Naive thymus-derived CD4-positive, alpha-beta T cell (primary cell): ENCODE data around the gene PTPN20. TPM values are rescaled to one million over a fixed set of nuclear protein-coding genes. Genes with fewer than 3 reads are reported as not detected.
"Not testable (repeated sequence)": the region's sequence is repeated elsewhere in the genome, so short reads cannot be mapped to it uniquely, and the experiment has no call there.

Source experiments
- ATAC-seq: fragments of 150-1000 bp; cut with Tn5 transposase; 2 replicates; pipeline ENCODE4 v1.10.0; 2021; ENCODE audit warnings: mild to moderate bottlenecking, moderate library complexity
- CTCF ChIA-PET: fragments of 350-600 bp; sonication (Branson Sonifier 250); formaldehyde crosslinking; loops from one replicate; lab custom pipeline; 2021; ENCODE audit warnings: antibody characterized with exemption; lab: Charles Lee
- POLR2A ChIA-PET: fragments of 350-600 bp; sonication (Branson Sonifier 250); formaldehyde crosslinking; loops from one replicate; lab custom pipeline; 2021; ENCODE audit warnings: antibody characterized with exemption, inconsistent platforms; lab: Charles Lee
- DNase-seq, 9 donors: peaks; one replicate each; pipeline versions ENCODE4 v3.0.0 to v3.0.0-alpha.2; 2020 to 2022; ENCODE audit warnings: mixed read lengths in 1 of 9
- H3K27ac ChIP-seq: one replicate; pipeline ENCODE4 v1.7.0; 2013; ENCODE audit warnings: mild to moderate bottlenecking, low read depth, low read length, moderate library complexity
- H3K27me3 ChIP-seq, 2 donors: one replicate each; pipeline ENCODE4 v1.7.0; 2013; ENCODE audit warnings: low read length in 2 of 2, mild to moderate bottlenecking in 2 of 2, moderate library complexity in 2 of 2; ENCODE audit not compliant: control insufficient read depth in 2 of 2, insufficient read depth in 2 of 2
- H3K36me3 ChIP-seq, 3 experiments: 1 replicate in 2 of 3; 2 replicates in 1 of 3; pipeline ENCODE4 v1.7.0; 2013; ENCODE audit warnings: low read length in 3 of 3, mild to moderate bottlenecking in 3 of 3, moderate library complexity in 1 of 3; ENCODE audit not compliant: insufficient read depth in 3 of 3, control insufficient read depth in 2 of 3
- H3K4me1 ChIP-seq, 2 donors: one replicate each; pipeline ENCODE4 v1.7.0; 2013; ENCODE audit warnings: low read length in 2 of 2, mild to moderate bottlenecking in 2 of 2, moderate library complexity in 1 of 2; ENCODE audit not compliant: control insufficient read depth in 2 of 2, insufficient read depth in 2 of 2
- H3K4me3 ChIP-seq: 2 replicates; pipeline ENCODE4 v1.7.0; 2013; ENCODE audit warnings: mild to moderate bottlenecking, low read length
- H3K9me3 ChIP-seq, 3 experiments: 1 replicate in 2 of 3; 2 replicates in 1 of 3; pipeline ENCODE4 v1.7.0; 2013; ENCODE audit warnings: low read length in 3 of 3; ENCODE audit not compliant: control insufficient read depth in 2 of 3
- H3K27ac Mint-ChIP-seq, 9 donors: one replicate each; pipeline ENCODE4 v1.8.0; 2020 to 2022; ENCODE audit warnings: mixed read lengths in 9 of 9, mild to moderate bottlenecking in 8 of 9, moderate library complexity in 5 of 9, inconsistent platforms in 2 of 9
- H3K27me3 Mint-ChIP-seq, 5 donors: one replicate each; pipeline ENCODE4 v1.8.0; 2021 to 2022; ENCODE audit warnings: mixed read lengths in 5 of 5, mild to moderate bottlenecking in 1 of 5
- H3K36me3 Mint-ChIP-seq, 5 donors: one replicate each; pipeline ENCODE4 v1.8.0; 2020 to 2022; ENCODE audit warnings: mixed read lengths in 5 of 5, mild to moderate bottlenecking in 3 of 5, inconsistent platforms in 1 of 5
- H3K4me1 Mint-ChIP-seq, 7 donors: one replicate each; pipeline ENCODE4 v1.8.0; 2020 to 2022; ENCODE audit warnings: mixed read lengths in 7 of 7, mild to moderate bottlenecking in 3 of 7, inconsistent platforms in 1 of 7
- H3K4me3 Mint-ChIP-seq, 10 donors: one replicate each; pipeline ENCODE4 v1.8.0; 2020 to 2022; ENCODE audit warnings: mild to moderate bottlenecking in 10 of 10, mixed read lengths in 10 of 10, moderate library complexity in 6 of 10, inconsistent platforms in 2 of 10
- H3K9me3 Mint-ChIP-seq, 11 donors: one replicate each; pipeline ENCODE4 v1.8.0; 2020 to 2022; ENCODE audit warnings: mixed read lengths in 11 of 11, mild to moderate bottlenecking in 4 of 11, inconsistent platforms in 1 of 11, moderate library complexity in 1 of 11
- intact Hi-C, 2 donors: fragments of 100-400 bp; cut with micrococcal nuclease; formaldehyde crosslinking; loops; one replicate each; pipeline ENCODE4 v1.15.1; 2023
- polyA plus RNA-seq, 2 donors: library from polyadenylated mRNA; unstranded; fragments of 300-500 nt; fragmentation: Illumina TruSeq; gene quantifications; one replicate each; pipeline ENCODE4 v1.2.3, GENCODE V29; 2021
- total RNA-seq, 6 experiments: library from RNA in 5 of 6; stranded (reverse) in 5 of 6; gene quantifications; 1 replicate in 5 of 6; 2 replicates in 1 of 6; pipeline ENCODE4 v1.2.3 and lab custom pipeline; 2021 to 2026

The PTPN20 gene
- total and polyA plus RNA-seq, 7 experiments from 2014 or later: 0.22 to 3.8 (median 1.7) TPM

DNA sequence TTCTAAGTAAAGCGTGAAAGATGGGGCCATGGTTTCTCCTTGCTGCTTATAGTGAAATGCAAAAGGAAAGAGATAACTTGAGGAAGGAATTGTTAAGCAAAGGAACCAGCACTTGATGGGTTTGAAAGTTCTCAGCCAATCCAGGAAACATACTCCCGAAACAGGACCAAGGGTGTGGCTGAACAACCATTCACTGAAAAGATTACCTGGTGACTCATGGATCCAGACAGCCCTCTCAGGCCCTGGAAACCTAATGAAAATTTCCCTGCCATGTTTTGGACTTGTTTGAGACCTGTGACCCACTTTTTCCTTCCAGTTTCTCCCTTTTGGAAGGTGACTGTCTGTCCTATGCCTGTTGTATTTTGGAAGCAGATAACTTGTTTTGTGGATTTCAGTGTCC is 11.3 kb downstream of the PTPN20 start:
- H3K4me1 Mint-ChIP-seq, intact Hi-C loops, ATAC-seq, H3K4me1 ChIP-seq, H3K27me3 Mint-ChIP-seq, H3K27ac ChIP-seq, H3K9me3 Mint-ChIP-seq, DNase-seq, H3K4me3 Mint-ChIP-seq, CTCF ChIA-PET, POLR2A ChIA-PET, H3K36me3 ChIP-seq, H3K36me3 Mint-ChIP-seq, H3K27me3 ChIP-seq, H3K9me3 ChIP-seq, H3K4me3 ChIP-seq, H3K27ac Mint-ChIP-seq: not testable (repeated sequence)

DNA sequence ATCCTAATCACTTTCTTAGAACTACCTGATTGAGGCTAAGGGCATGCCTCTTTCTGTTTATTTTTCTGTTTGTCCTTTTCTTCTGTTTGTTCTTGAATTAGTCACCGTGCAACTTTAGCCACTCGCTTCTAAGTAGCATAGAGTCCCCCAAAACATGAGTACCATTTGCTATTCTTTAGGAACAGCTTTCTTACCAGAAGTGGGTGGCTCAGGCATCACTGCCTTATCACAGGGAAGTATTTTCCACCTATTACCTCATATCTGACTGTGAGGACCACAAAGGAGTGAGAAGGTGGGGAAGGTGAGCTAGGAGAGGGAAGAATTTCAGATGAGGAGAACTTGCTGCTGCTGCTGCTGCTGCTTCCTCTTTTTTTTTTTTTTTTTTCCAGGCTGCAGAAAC is 13.9 kb downstream of the PTPN20 start:
- H3K36me3 Mint-ChIP-seq, ATAC-seq, H3K4me3 Mint-ChIP-seq, intact Hi-C loops, H3K9me3 ChIP-seq, H3K4me3 ChIP-seq, H3K27ac ChIP-seq, H3K36me3 ChIP-seq, DNase-seq, H3K27me3 ChIP-seq, POLR2A ChIA-PET, H3K9me3 Mint-ChIP-seq, H3K4me1 ChIP-seq, CTCF ChIA-PET, H3K4me1 Mint-ChIP-seq, H3K27ac Mint-ChIP-seq, H3K27me3 Mint-ChIP-seq: not testable (repeated sequence)

DNA sequence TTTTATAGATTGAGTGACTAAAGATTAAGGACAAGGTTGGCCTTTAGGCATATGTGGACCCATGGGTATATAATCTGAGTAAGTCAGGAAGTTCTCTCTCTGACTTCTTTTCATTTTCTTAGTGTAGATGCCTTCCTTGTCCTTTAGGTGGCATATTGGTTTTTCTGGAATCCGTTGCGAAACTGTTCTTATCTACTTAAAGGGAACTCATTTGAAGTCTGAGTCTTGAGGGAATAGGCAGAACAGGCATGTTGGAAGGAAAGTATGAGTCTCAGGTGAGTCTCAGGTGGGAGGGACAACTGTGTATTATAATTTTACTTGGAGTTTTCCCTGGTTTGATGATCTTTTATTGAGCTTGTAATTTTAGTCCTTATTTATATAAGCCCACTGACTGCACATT is 14.6 kb downstream of the PTPN20 start:
- POLR2A ChIA-PET, H3K9me3 Mint-ChIP-seq, H3K4me1 Mint-ChIP-seq, H3K27ac ChIP-seq, H3K36me3 ChIP-seq, H3K9me3 ChIP-seq, H3K27ac Mint-ChIP-seq, CTCF ChIA-PET, H3K27me3 Mint-ChIP-seq, H3K27me3 ChIP-seq, ATAC-seq, H3K36me3 Mint-ChIP-seq, H3K4me3 Mint-ChIP-seq, H3K4me3 ChIP-seq, intact Hi-C loops, H3K4me1 ChIP-seq, DNase-seq: not testable (repeated sequence)

DNA sequence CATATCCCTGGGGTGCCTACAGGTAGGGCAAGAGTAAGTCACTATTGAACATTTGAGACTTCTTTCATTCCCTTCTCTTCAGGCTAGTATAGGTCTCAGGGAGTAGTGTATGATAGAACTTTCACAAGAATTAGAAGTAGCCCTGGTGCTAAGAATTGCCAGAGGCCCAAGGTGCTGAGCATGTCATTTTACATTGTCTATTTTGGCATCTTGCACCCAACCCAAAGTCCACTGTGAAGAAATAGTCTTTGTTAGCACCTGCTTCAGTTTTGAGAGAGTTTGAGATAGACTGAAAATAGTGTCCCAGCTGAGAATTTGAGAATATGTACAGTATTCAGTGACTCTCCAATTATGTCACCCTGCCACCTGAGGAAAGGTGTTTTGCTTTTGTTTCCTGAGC is 17.6 kb downstream of the PTPN20 start:
- H3K27ac Mint-ChIP-seq, H3K36me3 ChIP-seq, POLR2A ChIA-PET, H3K4me3 ChIP-seq, CTCF ChIA-PET, H3K4me3 Mint-ChIP-seq, ATAC-seq, H3K9me3 Mint-ChIP-seq, H3K27me3 ChIP-seq, H3K4me1 Mint-ChIP-seq, DNase-seq, H3K36me3 Mint-ChIP-seq, H3K27me3 Mint-ChIP-seq, intact Hi-C loops, H3K4me1 ChIP-seq, H3K9me3 ChIP-seq, H3K27ac ChIP-seq: not testable (repeated sequence)

DNA sequence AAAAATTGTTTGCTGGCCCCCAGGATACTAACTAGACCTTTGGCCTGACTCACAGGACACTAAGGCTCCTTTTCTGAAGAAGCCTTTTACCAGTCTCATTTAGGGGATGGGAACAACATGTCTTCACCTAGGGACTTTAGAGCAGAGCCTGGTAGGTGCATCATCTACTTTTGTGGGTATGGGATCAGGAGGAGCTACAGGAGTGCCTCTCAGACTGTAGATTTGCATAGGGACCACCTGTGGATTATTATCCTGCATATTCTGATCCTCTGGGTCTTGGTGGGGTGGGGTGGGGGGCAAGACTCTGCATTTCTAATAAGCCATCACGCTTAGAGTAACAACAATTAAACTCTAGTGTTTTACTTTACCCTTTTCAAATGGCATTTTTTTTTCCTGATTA is 21.2 kb downstream of the PTPN20 start:
- DNase-seq, H3K27ac Mint-ChIP-seq, H3K4me3 Mint-ChIP-seq, H3K36me3 Mint-ChIP-seq, H3K4me1 Mint-ChIP-seq, ATAC-seq, intact Hi-C loops, H3K27ac ChIP-seq, H3K27me3 Mint-ChIP-seq, H3K4me3 ChIP-seq, H3K36me3 ChIP-seq, H3K9me3 ChIP-seq, CTCF ChIA-PET, H3K27me3 ChIP-seq, POLR2A ChIA-PET, H3K9me3 Mint-ChIP-seq, H3K4me1 ChIP-seq: not testable (repeated sequence)

DNA sequence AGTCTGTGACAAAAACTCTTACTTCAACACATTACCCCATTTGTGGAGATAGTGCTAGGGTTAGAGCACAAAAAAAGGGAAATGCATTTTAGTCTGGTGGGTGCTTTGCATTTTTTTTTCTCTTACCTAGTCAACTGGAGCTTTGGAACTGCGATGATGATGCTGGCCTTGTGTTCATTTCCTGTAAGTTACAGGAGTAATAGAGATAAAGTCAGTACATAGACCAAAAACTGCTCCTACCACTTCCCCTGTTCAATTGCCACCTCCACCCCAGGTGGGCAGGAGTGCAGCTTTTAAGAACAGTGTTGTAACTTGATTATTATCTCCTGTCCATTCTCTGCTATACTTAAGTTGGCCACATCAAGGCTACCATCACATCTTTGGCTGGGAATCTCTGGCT is 29.9 kb downstream of the PTPN20 start:
- H3K36me3 Mint-ChIP-seq, CTCF ChIA-PET, DNase-seq, H3K27ac ChIP-seq, H3K4me1 Mint-ChIP-seq, H3K27me3 ChIP-seq, H3K9me3 ChIP-seq, H3K4me3 Mint-ChIP-seq, H3K36me3 ChIP-seq, H3K27ac Mint-ChIP-seq, H3K27me3 Mint-ChIP-seq, ATAC-seq, intact Hi-C loops, H3K4me1 ChIP-seq, POLR2A ChIA-PET, H3K9me3 Mint-ChIP-seq, H3K4me3 ChIP-seq: not testable (repeated sequence)

DNA sequence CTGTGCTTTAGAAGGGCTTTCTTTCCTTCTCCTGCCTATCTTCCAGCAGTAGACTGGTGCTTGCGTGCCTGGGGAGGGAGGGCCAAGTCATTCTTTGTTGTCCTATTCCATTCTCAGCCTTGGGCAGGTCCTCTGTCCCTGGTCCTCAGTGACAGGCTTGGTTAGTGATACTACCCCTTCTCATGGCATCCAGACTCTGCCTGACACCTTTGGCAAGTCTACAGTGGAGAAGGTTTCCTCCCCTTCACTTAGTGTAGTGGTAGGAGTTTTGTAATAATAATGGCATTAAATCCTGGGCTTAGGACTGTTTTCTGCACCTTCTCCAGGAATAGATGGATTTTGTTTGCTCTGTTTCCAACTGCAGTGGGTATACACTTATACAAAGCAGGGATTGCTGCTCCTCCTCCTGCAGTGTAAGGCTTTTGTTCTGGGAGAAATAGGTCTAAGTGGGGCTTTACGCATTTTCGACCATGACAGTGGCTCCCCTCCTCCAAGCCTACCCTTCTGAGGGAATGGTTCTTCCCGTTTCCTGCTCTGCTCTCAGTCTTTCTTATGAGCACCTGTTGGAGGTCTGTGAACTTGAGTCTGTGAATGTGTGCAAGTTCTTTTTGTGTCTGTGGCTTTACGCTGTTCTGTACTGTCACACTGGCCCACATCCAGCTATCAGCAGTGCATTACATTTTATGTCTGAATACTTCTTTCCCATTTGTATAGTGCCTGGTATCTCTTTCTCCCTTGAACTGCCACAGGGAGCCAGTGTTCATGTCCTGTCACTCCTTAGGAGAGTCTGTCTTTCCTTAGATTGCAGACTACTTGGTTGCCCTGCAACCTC is 37.7 kb downstream of the PTPN20 start:
- H3K4me3 Mint-ChIP-seq, intact Hi-C loops, H3K27ac ChIP-seq, H3K9me3 Mint-ChIP-seq, H3K27me3 ChIP-seq, DNase-seq, H3K36me3 Mint-ChIP-seq, CTCF ChIA-PET, H3K4me1 Mint-ChIP-seq, H3K4me1 ChIP-seq, H3K36me3 ChIP-seq, H3K4me3 ChIP-seq, POLR2A ChIA-PET, H3K9me3 ChIP-seq, H3K27me3 Mint-ChIP-seq, H3K27ac Mint-ChIP-seq, ATAC-seq: not testable (repeated sequence)
